ENCODE results near the gene FBXO2. TPM values are rescaled to one million over a fixed set of nuclear protein-coding genes. Genes with fewer than 3 reads are reported as not detected.
"Not testable (repeated sequence)": the region's sequence is repeated elsewhere in the genome, so short reads cannot be mapped to it uniquely, and the experiment has no call there.

FBXO2 gene
- total RNA-seq, 4 donors from 2014 or later: 1.1 to 24.3 (median 8.3) TPM

DNA sequence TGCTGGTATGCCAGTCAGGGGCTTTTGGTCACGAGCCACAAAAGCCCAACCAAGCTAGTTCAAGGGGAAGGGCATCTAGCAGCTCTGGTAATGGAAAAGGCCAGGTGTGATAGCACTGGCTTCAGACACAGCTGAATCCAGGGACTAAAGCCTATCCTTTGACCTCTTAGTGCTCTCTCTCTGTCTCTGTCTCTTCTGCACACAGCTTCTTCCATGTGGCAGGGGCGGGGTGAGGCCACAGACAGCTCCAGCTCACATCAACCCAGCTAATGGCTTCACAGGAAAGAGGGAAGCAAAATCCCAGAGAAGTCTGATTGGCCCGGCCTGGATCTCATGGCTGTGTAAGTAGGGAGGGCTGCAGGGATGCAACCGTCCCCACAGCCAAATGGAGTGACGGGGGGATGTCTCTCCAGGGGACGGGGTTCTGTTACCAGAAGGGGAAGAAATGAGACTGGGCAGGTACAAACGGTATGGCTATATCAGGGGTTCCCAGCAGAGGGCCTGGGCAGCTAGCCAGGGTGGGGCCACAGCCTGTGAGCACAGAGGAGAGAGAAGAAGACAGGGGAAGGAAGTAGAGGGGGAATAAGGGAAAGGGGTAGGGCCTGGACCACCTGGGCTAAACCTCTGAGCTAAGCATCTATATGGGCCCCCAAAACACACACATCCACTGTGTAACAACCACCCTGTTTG is 42.4 kb downstream of the FBXO2 start:
- ATAC-seq (ENCODE audit: low FRiP score) (no peak), DNase-seq (ENCODE audit: low spot score) (no peak)
- TF ChIP-seq, protein P1, sequence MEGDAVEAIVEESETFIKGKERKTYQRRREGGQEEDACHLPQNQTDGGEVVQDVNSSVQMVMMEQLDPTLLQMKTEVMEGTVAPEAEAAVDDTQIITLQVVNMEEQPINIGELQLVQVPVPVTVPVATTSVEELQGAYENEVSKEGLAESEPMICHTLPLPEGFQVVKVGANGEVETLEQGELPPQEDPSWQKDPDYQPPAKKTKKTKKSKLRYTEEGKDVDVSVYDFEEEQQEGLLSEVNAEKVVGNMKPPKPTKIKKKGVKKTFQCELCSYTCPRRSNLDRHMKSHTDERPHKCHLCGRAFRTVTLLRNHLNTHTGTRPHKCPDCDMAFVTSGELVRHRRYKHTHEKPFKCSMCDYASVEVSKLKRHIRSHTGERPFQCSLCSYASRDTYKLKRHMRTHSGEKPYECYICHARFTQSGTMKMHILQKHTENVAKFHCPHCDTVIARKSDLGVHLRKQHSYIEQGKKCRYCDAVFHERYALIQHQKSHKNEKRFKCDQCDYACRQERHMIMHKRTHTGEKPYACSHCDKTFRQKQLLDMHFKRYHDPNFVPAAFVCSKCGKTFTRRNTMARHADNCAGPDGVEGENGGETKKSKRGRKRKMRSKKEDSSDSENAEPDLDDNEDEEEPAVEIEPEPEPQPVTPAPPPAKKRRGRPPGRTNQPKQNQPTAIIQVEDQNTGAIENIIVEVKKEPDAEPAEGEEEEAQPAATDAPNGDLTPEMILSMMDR (IDR thresholded peaks at IDR 0.05): no peak

DNA sequence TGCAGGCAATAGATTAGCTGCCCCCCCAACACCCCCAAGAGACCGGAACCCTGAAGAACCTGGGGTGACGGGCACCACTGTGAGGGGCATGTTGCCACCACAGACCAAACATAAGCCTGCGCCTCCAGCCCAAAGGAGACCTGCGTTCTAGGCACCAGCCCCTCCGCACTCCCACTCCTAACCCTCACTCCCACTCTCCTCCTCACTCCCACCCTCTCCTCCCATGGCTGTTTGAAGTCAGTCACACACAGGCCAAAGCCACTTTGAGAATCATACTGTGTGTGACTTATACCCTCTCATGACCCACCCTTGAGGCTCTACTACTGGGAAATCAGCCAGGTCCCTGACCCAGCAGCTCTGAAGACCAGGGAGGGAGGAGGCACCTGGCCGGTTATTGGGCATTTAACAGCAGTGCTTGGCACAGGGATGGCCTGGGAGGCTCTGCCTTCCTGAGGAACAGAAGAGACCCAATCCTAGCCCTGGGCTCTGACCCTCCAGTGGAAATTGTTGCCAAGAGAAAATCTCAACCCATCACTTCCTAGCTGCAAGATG is 43.5 kb downstream of the FBXO2 start:
- TF ChIP-seq, protein P1 (IDR thresholded peaks at IDR 0.05): no peak

DNA sequence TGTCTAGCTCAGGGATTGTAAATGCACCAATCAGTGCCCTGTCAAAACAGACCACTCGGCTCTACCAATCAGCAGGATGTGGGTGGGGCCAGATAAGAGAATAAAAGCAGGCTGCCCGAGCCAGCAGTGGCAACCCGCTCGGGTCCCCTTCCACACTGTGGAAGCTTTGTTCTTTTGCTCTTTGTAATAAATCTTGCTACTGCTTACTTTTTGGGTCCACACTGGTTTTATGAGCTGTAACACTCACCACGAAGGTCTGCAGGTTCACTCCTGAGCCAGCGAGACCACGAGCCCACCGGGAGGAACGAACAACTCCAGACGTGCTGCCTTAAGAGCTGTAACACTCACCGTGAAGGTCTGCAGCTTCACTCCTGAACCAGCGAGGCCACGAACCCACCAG is 44.9 kb downstream of the FBXO2 start:
- DNase-seq (ENCODE audit: low spot score); ATAC-seq (ENCODE audit: low FRiP score): not testable (repeated sequence)

More for the DNA sequence above, 43.5 kb downstream of the FBXO2 start:
- ATAC-seq (ENCODE audit: low FRiP score) (no peak), DNase-seq (ENCODE audit: low spot score) (no peak)

DNA sequence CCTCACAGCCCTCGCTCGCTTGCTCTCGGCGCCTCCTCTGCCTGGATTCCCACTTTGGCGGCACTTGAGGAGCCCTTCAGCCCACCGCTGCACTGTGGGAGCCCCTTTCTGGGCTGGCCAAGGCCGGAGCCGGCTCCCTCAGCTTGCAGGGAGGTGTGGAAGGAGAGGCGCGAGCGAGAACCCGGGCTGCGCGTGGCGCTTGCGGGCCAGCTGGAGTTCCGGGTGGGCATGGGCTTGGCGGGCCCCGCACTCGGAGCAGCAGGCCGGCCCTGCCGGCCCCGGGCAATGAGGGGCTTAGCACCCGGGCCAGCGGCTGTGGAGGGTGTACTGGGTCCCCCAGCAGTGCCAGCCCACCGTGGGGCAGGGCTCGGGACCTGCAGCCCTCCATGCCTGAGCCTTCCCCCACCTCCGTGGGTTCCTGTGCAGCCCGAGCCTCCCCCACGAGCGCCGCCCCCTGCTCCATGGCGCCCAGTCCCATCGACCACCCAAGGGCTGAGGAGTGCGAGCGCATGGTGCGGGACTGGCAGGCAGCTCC is 45.6 kb downstream of the FBXO2 start:
- ATAC-seq (ENCODE audit: low FRiP score); DNase-seq (ENCODE audit: low spot score): not testable (repeated sequence)

DNA sequence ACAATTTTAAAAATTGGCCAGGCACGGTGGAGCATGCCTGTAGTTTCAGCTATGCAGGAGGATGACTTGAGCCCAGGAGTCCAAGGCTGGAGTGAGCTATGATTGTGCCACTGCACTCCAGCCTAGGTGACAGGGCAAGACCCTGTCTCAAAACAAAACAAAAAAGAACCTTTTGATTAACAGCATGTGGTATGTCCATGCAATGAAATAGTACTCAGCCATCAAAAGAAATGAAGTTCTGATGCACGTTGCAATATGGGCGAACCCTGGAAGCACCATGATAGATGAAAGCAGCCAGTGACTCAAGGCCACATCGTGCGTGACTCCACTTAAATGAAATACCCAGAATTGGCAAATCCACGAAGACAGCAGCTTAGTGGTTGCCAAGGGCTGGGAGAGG is 47.5 kb downstream of the FBXO2 start:
- DNase-seq (ENCODE audit: low spot score) (no peak), ATAC-seq (ENCODE audit: low FRiP score) (no peak)
- TF ChIP-seq, protein P1 (IDR thresholded peaks at IDR 0.05): no peak

DNA sequence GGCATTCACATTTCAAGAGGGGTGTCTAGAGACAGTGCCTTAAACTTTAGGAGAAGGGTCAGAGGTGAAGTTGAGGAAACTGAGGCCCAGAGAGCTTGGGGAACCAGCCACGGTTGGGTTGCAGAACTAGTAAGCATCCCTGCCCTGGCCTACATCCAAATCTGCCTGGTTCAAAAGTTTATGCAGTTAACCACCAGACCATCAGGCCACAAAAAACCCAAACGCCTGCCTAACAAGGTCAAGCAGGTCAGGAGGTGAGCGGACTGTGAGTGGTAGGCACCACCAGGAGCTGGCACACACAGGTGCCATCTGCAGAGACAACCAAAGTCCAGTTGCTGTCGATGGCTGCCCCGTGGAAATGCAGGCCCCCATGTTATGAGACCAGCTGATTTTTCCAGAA is 51.2 kb downstream of the FBXO2 start:
- TF ChIP-seq, protein P1 (IDR thresholded peaks at IDR 0.05): no peak
- ATAC-seq (ENCODE audit: low FRiP score) (no peak), DNase-seq (ENCODE audit: low spot score) (no peak)

DNA sequence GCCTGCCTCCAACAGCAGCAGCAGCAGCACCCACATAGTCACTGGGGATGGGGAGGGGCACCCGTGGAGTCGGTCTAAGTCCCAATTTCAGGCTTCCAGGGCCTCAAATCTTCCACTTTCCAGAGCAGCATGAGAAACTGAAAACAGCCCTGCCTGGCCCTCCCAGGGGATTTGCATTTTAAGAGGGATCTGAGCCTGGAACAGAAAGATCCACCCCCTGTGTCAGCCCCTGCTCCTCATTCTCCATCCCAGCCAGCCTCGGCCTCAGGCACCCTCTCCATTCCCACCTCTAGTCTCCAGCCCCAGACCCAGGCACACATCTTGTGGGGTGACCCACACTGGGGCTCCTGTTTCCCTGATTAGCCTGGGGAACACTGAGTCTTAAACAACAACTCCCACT is 51.8 kb downstream of the FBXO2 start:
- TF ChIP-seq, protein P1 (IDR thresholded peaks at IDR 0.05): no peak
- ATAC-seq (ENCODE audit: low FRiP score) (no peak), DNase-seq (ENCODE audit: low spot score) (no peak)

DNA sequence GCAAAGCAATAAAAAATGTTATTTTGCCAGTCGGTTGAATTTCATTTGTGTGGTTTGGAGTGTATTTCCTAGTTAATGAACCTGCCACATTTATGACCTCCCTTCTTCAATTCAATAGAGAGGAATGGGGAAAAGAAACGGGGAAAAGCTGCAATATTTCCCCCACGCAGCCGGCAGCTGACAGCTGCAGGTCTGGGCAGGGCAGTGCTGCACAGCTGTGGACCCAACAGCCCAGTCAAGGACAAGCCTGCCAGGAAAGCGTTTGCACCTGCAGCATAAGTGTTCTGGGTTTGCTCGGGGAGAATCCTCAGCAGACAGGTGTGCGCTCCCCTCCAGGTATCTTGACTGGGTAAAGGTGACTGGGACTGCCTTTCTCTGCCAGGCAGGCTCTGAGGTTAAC is 53.4 kb downstream of the FBXO2 start:
- TF ChIP-seq, protein P1 (IDR thresholded peaks at IDR 0.05): no peak
- no peak for DNase-seq (ENCODE audit: low spot score)
- ATAC-seq (ENCODE audit: low FRiP score): no peak
